HG02759 (cell line): ENCODE measurements around the gene CST8.

Source experiments
- ATAC-seq: cut with Tn5 transposase; IDR thresholded peaks from one replicate; pipeline ENCODE4 v1.9.1; 2021; ENCODE audit warnings: mild to moderate bottlenecking, moderate library complexity; ENCODE audit not compliant: unreplicated experiment

CST8 gene

DNA sequence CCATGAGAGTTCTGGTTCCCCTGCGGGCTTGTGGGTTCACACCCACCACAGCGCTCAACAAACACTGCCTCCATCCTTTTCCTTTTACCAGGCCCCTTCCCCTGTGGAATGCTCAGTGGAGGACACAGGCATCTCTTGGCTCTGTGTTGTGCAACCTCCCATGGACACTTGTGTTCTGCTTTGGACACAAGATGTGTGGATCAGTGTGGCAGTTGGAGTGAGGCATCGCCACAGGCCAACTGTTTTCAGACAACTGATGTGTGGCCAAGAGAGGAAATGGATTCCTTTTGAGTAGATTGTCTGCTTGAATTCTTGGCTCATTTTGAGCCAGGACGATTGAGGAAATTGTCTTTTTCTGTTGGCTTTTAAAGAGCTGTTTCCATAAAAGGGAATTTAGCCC lies 26.8 kb downstream of the CST8 start:
- no peak for ATAC-seq

DNA sequence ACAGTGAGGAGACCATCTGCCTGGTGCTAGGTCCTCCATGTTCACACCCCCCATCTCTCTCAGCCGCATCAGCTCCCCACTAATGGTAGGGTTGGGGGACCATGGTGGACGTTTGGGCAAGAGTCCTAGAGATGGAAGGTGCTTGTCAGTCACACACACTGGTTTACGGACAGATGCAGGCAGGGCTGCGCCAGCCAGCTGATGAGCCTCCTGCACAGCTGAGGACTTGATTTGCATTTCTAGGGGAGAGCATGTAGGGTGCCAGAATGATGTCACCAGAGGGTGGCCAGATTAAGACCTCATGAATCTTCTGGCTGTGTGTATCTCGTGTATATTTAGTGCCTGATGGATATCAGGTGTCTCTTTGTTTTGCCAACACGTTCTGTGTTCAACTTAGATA lies 28.6 kb downstream of the CST8 start:
- no peak for ATAC-seq

GRCh38 chr20:23520185-23520584 lies 29.3 kb downstream of the CST8 start:
- ATAC-seq: no peak

GRCh38 chr20:23524146-23524545 lies 33.2 kb downstream of the CST8 start:
- no peak for ATAC-seq

DNA sequence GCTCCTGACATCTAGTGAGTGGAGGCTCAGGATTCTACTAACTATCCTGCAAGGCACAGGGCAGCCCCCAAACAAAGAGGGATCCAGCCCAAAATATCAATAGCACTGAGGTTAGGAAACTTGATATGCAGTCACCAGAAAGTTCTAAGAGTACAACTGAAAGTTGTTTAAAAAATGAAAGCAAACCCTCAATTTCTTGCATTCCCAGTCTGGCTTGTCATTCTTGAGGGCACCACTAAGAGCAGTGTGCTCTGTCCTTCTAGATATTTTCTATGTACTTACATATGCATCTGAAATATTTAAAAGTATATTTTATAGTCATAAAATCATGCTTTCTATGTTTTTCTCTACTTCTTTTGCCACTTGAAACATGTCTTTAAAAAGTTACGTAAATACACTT lies 35.9 kb downstream of the CST8 start:
- ATAC-seq: no peak

DNA sequence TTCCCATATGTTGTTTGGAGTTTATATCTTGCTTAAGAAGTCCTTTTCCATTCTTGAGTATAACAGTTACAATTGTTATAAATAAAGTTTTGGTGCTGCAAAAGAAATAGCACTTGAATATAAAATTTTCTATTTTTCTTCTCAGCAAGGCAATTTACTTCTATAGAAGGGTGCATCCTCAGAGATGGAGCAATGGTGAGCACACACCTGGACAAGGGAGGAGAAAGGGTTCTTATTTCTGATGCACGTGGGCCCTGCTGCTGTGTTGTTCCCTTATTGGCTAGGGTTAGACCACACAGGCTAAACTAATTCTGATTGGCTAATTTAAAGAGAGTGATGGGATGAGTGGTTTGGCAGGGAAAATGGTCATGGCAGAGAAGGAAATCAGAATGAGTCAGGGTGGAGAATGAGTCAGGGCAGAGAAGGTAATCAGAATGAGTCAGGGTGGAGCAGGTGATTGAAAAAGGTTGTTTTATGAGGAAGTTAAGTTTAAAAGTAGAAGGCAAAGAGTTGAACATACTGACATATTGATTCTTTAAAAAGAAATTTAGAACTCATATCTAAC lies 38.0 kb downstream of the CST8 start:
- ATAC-seq: no peak

DNA sequence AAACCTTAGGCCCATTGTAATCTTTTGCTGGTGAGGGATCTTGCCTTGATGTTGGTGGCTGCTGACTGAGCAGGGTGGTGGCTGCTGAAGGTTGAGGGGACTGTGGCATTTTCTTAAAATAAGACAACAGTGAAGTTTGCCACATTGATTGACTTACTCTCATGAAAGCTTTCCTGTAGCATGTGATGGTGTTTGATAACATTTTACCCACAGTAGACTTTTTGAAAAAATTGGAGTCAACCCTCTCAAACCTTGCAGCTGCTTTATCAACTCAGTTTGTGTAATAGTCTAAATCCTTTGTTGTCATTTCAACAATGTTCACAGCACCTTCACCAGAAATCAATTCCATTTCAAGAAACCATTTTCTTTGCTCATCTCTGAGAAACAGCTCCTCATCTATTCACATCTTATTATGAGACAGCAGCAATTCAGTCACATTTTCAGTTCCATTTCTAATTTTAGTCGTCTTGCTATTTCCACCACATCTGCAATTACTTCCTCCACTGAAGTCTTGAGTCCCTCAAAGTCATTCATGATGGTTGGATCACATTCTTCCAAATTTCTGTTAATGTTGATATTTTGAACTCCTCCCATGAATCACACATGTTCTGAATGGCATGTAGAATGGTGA lies 40.1 kb downstream of the CST8 start:
- ATAC-seq: no peak

DNA sequence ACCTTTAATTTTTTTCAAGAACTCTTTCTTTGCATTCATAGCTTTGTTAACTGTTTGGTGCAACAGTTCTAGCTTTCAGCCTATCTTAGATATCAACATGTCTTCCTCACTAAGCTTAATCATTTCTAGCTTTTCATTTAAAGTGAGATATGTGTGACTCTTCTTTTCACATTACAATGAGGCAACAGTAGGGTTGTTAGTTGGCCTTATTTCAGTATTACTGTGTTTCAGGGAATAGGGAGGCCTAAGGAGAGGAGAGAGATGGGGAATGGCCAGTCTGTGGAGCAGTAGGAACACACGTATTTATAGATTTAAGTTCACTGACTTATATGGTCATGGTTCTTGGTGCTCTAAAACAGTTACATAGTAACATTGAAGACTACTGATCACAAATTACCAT lies 41.6 kb downstream of the CST8 start:
- ATAC-seq: no peak

DNA sequence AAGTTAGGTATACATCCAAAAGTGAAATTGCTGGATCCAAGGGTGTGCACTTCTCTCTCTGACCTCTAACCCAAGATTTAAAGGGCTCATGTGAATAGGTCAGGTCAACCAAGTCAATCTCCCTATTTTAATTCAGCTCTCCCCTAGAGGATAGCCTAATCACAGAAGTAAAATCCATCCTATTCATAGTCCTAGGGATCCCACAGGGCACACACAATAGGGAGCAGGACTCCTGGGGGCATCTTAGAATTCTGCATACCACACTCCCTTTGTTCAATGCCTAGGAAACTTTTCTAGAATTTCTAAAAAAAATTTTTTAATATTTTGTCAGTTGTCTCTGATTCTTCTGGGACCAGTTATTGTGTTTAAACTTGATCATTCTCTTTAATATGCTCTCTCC lies 42.2 kb downstream of the CST8 start:
- no peak for ATAC-seq

GRCh38 chr20:23534801-23535593 lies 44.1 kb downstream of the CST8 start:
- no peak for ATAC-seq

DNA sequence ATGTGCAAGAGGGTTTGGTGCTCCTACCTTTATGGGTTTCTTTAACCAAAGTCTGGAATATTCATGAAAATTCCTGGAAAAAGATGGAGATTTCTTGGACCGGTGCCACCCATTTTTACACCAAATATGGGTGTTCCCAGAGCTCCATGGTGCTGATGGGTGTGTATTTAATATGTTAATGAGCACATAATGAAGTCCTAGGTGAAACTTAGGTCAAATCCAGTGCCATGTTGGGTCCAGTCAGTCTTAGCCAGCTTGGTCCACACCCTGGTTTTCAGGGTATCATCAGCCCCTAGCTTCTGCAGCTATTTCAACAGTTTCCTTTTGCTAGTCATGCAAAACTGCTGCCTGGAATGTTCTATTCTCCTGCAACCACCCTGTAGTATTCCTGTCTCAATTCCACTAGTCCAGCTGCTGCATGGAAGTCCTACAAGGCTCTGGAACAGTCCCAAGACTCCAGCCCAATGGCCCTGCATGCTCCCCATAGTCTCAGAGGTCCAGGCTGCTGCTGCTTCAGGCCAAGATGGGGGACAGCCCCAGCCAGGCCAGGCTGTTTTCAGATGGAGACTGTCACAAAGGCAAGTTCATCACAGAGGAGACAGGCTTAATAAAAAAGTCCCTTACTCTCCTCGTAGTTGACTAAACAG lies 45.5 kb downstream of the CST8 start:
- no peak for ATAC-seq

GRCh38 chr20:23537030-23537429 lies 46.1 kb downstream of the CST8 start:
- no peak for ATAC-seq

DNA sequence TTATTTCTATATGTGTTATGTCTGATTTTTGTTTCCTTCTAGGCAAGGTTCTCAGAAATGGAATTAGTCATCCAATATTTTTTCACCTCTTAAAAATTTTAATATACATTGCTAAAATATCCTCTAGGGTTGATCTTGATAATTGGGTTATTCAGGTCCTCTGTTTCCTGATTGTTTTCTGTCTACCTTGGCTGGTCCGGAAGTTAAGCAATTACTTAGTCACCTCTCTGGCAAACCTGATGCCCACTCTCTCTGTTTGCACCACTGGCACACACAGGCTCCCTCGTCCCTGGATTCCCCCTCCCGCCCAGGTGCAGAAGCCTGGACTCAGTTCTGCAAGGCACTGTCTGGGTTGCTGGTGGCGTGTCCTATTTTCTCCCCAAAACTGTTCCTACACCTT lies 49.7 kb downstream of the CST8 start:
- no peak for ATAC-seq

- no peak for ATAC-seq
These were observed 50.4 kb downstream of the CST8 start for GRCh38 chr20:23541330-23541729.

- ATAC-seq: no peak
These were observed 50.9 kb downstream of the CST8 start for GRCh38 chr20:23541776-23542175.

GRCh38 chr20:23542801-23543200 lies 51.9 kb downstream of the CST8 start:
- ATAC-seq: no peak

- ATAC-seq: no peak
These were observed 53.2 kb downstream of the CST8 start for GRCh38 chr20:23544133-23544532.
